Measurements from ENCODE around the gene RNU5B-1.

- TF ChIP-seq ZNF8 (CRISPR knock-in tag; IDR thresholded peaks at IDR 0.05) (no peak), TCF4 (CRISPR knock-in tag; IDR thresholded peaks at IDR 0.05; ENCODE audit: borderline replicate concordance) (no peak), OSR1 (CRISPR knock-in tag; IDR thresholded peaks at IDR 0.05) (no peak)
- TF ChIP-seq, protein P1, sequence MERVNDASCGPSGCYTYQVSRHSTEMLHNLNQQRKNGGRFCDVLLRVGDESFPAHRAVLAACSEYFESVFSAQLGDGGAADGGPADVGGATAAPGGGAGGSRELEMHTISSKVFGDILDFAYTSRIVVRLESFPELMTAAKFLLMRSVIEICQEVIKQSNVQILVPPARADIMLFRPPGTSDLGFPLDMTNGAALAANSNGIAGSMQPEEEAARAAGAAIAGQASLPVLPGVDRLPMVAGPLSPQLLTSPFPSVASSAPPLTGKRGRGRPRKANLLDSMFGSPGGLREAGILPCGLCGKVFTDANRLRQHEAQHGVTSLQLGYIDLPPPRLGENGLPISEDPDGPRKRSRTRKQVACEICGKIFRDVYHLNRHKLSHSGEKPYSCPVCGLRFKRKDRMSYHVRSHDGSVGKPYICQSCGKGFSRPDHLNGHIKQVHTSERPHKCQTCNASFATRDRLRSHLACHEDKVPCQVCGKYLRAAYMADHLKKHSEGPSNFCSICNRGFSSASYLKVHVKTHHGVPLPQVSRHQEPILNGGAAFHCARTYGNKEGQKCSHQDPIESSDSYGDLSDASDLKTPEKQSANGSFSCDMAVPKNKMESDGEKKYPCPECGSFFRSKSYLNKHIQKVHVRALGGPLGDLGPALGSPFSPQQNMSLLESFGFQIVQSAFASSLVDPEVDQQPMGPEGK (CRISPR knock-in tag; IDR thresholded peaks at IDR 0.05; ENCODE audit: borderline replicate concordance), result no peak
Observed at GRCh38 chr15:65263313-65263712, 41.2 kb upstream of the RNU5B-1 start.

All from SK-N-SH treated with all-trans-retinoic acid at 6 μM for 48 hours (cell line).